ENCODE results near the gene PDZD2. TPM values are rescaled to one million over a fixed set of nuclear protein-coding genes. Genes with fewer than 3 reads are reported as not detected.

Gene PDZD2
- total RNA-seq, 4 donors from 2014 or later, result 107 to 195 (median 123) TPM

DNA sequence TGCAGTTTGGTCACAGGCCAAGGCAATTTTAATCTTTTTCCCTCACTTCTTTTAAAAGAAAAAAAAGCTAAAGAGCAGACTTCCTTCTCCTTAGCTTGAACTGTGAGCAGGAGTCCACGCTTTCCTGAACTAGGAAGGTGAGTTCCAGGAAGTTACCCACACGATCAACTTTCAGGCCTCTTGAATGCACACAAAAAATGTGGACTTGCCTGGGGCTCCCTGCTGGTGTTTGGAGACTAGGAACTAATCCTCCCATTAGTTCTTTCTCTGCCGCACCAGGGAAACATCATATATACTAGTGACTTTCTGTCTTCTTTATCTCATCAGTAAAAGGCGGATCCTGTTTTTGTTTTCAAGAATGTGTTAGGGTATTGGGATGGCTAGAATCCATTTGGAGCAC, 295.2 kb downstream of the PDZD2 start:
- WGBS, result 45% methylated on average over 4 of the region's 4 CpGs
- peak overlapping the region; percentile 28 for H3K27ac ChIP-seq
- H3K4me3 ChIP-seq, result no peak overlapping the region
- H3K4me1 ChIP-seq, result peaks cover 29% of the 10 kb centered on the region
- TF ChIP-seq, protein P1, sequence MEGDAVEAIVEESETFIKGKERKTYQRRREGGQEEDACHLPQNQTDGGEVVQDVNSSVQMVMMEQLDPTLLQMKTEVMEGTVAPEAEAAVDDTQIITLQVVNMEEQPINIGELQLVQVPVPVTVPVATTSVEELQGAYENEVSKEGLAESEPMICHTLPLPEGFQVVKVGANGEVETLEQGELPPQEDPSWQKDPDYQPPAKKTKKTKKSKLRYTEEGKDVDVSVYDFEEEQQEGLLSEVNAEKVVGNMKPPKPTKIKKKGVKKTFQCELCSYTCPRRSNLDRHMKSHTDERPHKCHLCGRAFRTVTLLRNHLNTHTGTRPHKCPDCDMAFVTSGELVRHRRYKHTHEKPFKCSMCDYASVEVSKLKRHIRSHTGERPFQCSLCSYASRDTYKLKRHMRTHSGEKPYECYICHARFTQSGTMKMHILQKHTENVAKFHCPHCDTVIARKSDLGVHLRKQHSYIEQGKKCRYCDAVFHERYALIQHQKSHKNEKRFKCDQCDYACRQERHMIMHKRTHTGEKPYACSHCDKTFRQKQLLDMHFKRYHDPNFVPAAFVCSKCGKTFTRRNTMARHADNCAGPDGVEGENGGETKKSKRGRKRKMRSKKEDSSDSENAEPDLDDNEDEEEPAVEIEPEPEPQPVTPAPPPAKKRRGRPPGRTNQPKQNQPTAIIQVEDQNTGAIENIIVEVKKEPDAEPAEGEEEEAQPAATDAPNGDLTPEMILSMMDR (IDR thresholded peaks at IDR 0.05), result no peak
- TF ChIP-seq POLR2A (IDR thresholded peaks at IDR 0.05) (no peak), POLR2AphosphoS5 (IDR thresholded peaks at IDR 0.05) (no peak), EP300 (IDR thresholded peaks at IDR 0.05) (no peak)
- no peaks in the 10 kb centered on the region for H3K36me3 ChIP-seq
- DNase-seq (ENCODE audit: low spot score in 2 of 2), result no peak
- no peaks in the 10 kb centered on the region for H3K27me3 ChIP-seq
- no peaks in the 10 kb centered on the region for H3K9me3 ChIP-seq

DNA sequence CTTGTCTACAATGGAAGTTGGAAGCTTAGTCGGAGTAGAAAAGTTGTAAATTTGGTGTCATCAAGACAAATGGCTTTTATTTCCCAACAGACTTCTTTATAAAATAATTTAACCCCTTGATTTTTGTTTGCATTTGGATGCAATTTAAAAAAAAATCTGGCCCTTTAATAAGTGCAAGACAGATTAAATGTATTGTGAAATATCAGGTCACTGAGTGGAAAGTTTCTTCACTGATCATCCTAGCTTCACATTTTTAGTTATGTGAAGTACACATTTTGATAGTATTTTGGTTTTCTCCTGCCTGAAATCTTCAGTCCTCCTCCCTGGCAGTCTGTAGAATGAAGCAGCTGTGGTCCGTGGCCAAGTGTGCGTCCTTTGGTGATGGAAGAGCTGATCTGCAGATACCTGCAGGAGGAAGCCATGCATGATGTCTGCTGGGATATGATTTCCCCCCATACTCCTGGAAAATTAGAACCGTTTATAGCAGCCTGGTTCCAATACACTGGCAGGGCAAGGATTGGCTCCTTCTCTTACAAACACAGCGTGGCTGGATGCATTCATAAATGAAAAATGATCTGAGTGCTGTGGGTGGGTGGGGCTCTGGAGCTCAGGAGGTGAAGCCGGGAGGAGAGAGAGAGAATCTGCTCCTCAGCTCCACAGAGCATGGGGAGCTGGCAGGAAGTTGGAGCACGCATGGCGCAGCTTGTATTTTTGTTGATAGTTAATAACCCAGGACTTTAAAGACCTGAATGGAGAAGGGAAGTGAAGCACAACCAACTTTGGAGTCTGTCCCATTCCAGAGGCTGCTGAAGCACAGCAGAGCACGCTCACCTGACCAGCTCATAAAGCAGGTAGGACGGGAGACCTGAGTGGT, 296.8 kb downstream of the PDZD2 start:
- 17% methylated on average over 10 of the region's 10 CpGs for WGBS
- Histone ChIP-seq H3K9me3 (no peaks in the 10 kb centered on the region), H3K27me3 (no peaks in the 10 kb centered on the region), H3K4me1 (peaks cover 37% of the 10 kb centered on the region), H3K27ac (peak overlapping the region; percentile 82), H3K4me3 (peak overlapping the region; percentile 37), H3K36me3 (no peaks in the 10 kb centered on the region)
- DNase-seq (ENCODE audit: low spot score in 2 of 2), result peak in 1 of 2 donors; percentile 65
- TF ChIP-seq, protein P1 (IDR thresholded peaks at IDR 0.05), result no peak
- TF ChIP-seq POLR2A (IDR thresholded peaks at IDR 0.05) (no peak), POLR2AphosphoS5 (IDR thresholded peaks at IDR 0.05) (no peak), EP300 (IDR thresholded peaks at IDR 0.05) (no peak)

DNA sequence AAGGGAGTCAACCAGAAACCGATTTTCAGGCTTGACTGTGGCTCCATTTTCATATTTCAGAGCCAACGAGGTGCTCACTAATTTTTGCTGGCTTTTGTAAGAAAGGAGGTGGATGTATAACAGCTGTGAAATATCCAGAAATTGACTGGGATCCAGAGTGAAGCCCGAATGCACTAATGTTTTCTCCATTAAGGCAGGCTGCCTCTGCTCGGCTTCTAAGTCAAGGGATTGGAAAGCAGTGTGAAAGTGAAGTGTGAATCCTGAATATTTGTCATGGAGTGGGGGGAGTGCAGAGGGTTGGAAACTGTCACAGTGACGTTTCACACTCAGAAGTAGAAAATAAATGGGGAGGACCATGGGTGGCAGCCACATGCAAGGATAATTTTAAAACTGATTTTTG, 297.8 kb downstream of the PDZD2 start:
- DNase-seq (ENCODE audit: low spot score in 2 of 2), result peak in 1 of 2 donors; percentile 20
- TF ChIP-seq EP300 (IDR thresholded peaks at IDR 0.05), result no peak
- TF ChIP-seq, protein P1 (IDR thresholded peaks at IDR 0.05), result no peak
- TF ChIP-seq POLR2A (IDR thresholded peaks at IDR 0.05), result no peak
- TF ChIP-seq POLR2AphosphoS5 (IDR thresholded peaks at IDR 0.05), result no peak
- H3K4me3 ChIP-seq, result peak overlapping the region; percentile 37
- H3K27me3 ChIP-seq, result no peaks in the 10 kb centered on the region
- H3K27ac ChIP-seq, result peak overlapping the region; percentile 82
- WGBS, result 30% methylated on average over 5 of the region's 5 CpGs
- H3K4me1 ChIP-seq, result peaks cover 47% of the 10 kb centered on the region
- no peaks in the 10 kb centered on the region for H3K9me3 ChIP-seq
- H3K36me3 ChIP-seq, result no peaks in the 10 kb centered on the region

DNA sequence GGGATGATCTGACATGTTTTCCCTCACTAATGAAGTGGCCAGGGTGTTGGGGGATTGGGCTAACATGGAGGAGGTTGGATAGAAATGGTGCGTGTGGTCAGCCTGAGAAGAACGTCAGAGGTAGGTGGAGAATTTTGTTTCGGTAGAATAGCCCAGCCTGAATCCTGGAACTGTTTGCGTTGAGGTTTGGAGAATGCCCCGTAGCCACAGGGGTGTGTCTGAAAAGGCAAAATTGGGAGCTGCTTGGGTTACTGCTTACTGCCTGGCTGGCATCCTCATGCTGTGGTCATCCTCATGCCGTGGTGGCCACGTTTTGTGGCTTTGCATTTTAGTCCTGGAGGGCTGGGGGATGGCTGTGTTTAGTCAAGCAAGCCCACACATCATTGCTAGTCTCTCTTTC, 298.3 kb downstream of the PDZD2 start:
- Histone ChIP-seq H3K9me3 (no peaks in the 10 kb centered on the region), H3K27ac (peak overlapping the region; percentile 82), H3K36me3 (no peaks in the 10 kb centered on the region), H3K27me3 (no peaks in the 10 kb centered on the region), H3K4me3 (peak overlapping the region; percentile 37), H3K4me1 (peaks cover 51% of the 10 kb centered on the region)
- peak in 1 of 2 donors; percentile 65 for DNase-seq (ENCODE audit: low spot score in 2 of 2)
- WGBS, result 41% methylated on average over 7 of the region's 7 CpGs
- no peak for TF ChIP-seq POLR2AphosphoS5 (IDR thresholded peaks at IDR 0.05)
- no peak for TF ChIP-seq POLR2A (IDR thresholded peaks at IDR 0.05)
- TF ChIP-seq EP300 (IDR thresholded peaks at IDR 0.05), result no peak
- TF ChIP-seq, protein P1 (IDR thresholded peaks at IDR 0.05), result no peak

DNA sequence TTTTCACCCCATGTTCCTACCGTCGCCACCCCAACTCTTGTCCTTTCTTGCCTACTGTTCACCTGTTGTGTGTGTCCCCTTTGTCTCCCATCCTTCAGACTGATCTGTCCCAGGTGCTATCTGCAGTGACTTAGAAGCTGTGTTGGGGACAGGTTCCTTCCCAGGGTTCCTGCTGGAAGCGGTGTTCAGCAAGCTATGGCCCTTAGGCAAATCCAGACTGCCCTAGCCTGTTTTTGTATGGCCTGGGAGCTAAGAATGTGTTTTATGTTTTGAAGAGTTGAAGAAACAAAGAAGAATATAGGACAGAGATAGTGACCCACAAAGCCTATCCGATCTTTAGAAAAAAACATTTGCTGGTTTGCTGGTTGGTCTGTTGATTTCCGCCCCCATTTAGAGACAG, 298.8 kb downstream of the PDZD2 start:
- peak overlapping the region; percentile 37 for H3K4me3 ChIP-seq
- 50% methylated on average over 5 of the region's 5 CpGs for WGBS
- H3K27ac ChIP-seq, result peak overlapping the region; percentile 82

More for the DNA sequence above, 298.8 kb downstream of the PDZD2 start:
- H3K4me1 ChIP-seq, result peaks cover 55% of the 10 kb centered on the region
- no peaks in the 10 kb centered on the region for H3K9me3 ChIP-seq
- no peak for DNase-seq (ENCODE audit: low spot score in 2 of 2)
- H3K36me3 ChIP-seq, result no peaks in the 10 kb centered on the region
- no peaks in the 10 kb centered on the region for H3K27me3 ChIP-seq
- no peak for TF ChIP-seq POLR2AphosphoS5 (IDR thresholded peaks at IDR 0.05)
- TF ChIP-seq, protein P1 (IDR thresholded peaks at IDR 0.05), result no peak
- no peak for TF ChIP-seq POLR2A (IDR thresholded peaks at IDR 0.05)
- no peak for TF ChIP-seq EP300 (IDR thresholded peaks at IDR 0.05)

All from suprapubic skin (tissue), 4 donors.